ENCODE data around the gene SLC12A4.
"Not testable (repeated sequence)": the region's sequence is repeated elsewhere in the genome, so short reads cannot be mapped to it uniquely, and the experiment has no call there.

SLC12A4 gene

GRCh38 chr16:67941469-67942199 is 26.8 kb downstream of the SLC12A4 start:
- no peak for DNase-seq (ENCODE audit: low spot score)

GRCh38 chr16:67940446-67941089 is 27.9 kb downstream of the SLC12A4 start:
- DNase-seq (ENCODE audit: low spot score): no peak

GRCh38 chr16:67939507-67940445 is 28.7 kb downstream of the SLC12A4 start:
- no peak for DNase-seq (ENCODE audit: low spot score)

GRCh38 chr16:67937713-67938112 is 30.7 kb downstream of the SLC12A4 start:
- DNase-seq (ENCODE audit: low spot score): not testable (repeated sequence)

- no peak for DNase-seq (ENCODE audit: low spot score)
Observed at GRCh38 chr16:67936880-67937605, 31.4 kb downstream of the SLC12A4 start.

GRCh38 chr16:67936124-67936879 is 32.1 kb downstream of the SLC12A4 start, which contains the start of gene PSMB10:
TSS of gene PSMB10 (minus strand) at chr16:67936850. CDS start at chr16:67936749, 101 bp downstream.
- DNase-seq (ENCODE audit: low spot score): peak; percentile 70

- DNase-seq (ENCODE audit: low spot score): peak; percentile 97
Observed at GRCh38 chr16:67935402-67936123, 32.9 kb downstream of the SLC12A4 start.

GRCh38 chr16:67935101-67935401 is 33.4 kb downstream of the SLC12A4 start:
- no peak for DNase-seq (ENCODE audit: low spot score)

- DNase-seq (ENCODE audit: low spot score): no peak
Observed at GRCh38 chr16:67934306-67935100, 33.9 kb downstream of the SLC12A4 start.

- no peak for DNase-seq (ENCODE audit: low spot score)
Observed at GRCh38 chr16:67933805-67934204, 34.6 kb downstream of the SLC12A4 start.

GRCh38 chr16:67932462-67932840 is 36.0 kb downstream of the SLC12A4 start:
- no peak for DNase-seq (ENCODE audit: low spot score)

- DNase-seq (ENCODE audit: low spot score): no peak
Observed at GRCh38 chr16:67931712-67932461, 36.5 kb downstream of the SLC12A4 start, which contains the start of gene CTRL. TSS of gene CTRL (minus strand) at chr16:67931862. CDS start at chr16:67931852, 10 bp downstream.

- no peak for DNase-seq (ENCODE audit: low spot score)
Observed at GRCh38 chr16:67930678-67931211, 37.7 kb downstream of the SLC12A4 start.

GRCh38 chr16:67930191-67930590 is 38.2 kb downstream of the SLC12A4 start:
- no peak for DNase-seq (ENCODE audit: low spot score)

- DNase-seq (ENCODE audit: low spot score): peak; percentile 88
Observed at GRCh38 chr16:67928561-67929364, 39.7 kb downstream of the SLC12A4 start.

GRCh38 chr16:67928147-67928546 is 40.3 kb downstream of the SLC12A4 start:
- no peak for DNase-seq (ENCODE audit: low spot score)

- DNase-seq (ENCODE audit: low spot score): no peak
Observed at GRCh38 chr16:67927131-67927941, 41.1 kb downstream of the SLC12A4 start.
